HG02938 (cell line): ENCODE data around the gene LYPD6.
"Not testable (repeated sequence)": the region's sequence is repeated elsewhere in the genome, so short reads cannot be mapped to it uniquely, and the experiment has no call there.

ENCODE experiments used
- ATAC-seq: cut with Tn5 transposase; IDR thresholded peaks from one replicate; pipeline ENCODE4 v1.9.1; 2021; ENCODE audit warnings: mild to moderate bottlenecking, moderate library complexity; ENCODE audit not compliant: unreplicated experiment

The LYPD6 gene

GRCh38 chr2:149330127-149331022 lies at the start of gene LYPD6:
TSS of gene LYPD6 (plus strand) at chr2:149330587. CDS start at chr2:149437709, 107,122 bp downstream.
- ATAC-seq = peak; percentile 70

- ATAC-seq = no peak
Observed at GRCh38 chr2:149281441-149281840, 48.9 kb upstream of the LYPD6 start.

GRCh38 chr2:149290662-149291061 lies 39.7 kb upstream of the LYPD6 start:
- no peak for ATAC-seq

- ATAC-seq = no peak
Observed at GRCh38 chr2:149291881-149292280, 38.5 kb upstream of the LYPD6 start.

- no peak for ATAC-seq
Observed at GRCh38 chr2:149296031-149296430, 34.4 kb upstream of the LYPD6 start.

- ATAC-seq = no peak
Observed at GRCh38 chr2:149307014-149307413, 23.4 kb upstream of the LYPD6 start.

- ATAC-seq = no peak
Observed at GRCh38 chr2:149310349-149310748, 20.0 kb upstream of the LYPD6 start.

- ATAC-seq = no peak
Observed at GRCh38 chr2:149312039-149312438, 18.3 kb upstream of the LYPD6 start.

- ATAC-seq = peak; percentile 88
Observed at GRCh38 chr2:149313512-149313972, 16.8 kb upstream of the LYPD6 start.

GRCh38 chr2:149314687-149315086 lies 15.7 kb upstream of the LYPD6 start:
- ATAC-seq = no peak

GRCh38 chr2:149315461-149315860 lies 14.9 kb upstream of the LYPD6 start:
- no peak for ATAC-seq

GRCh38 chr2:149318566-149318965 lies 11.8 kb upstream of the LYPD6 start:
- not testable (repeated sequence) for ATAC-seq

GRCh38 chr2:149320362-149320761 lies 10.0 kb upstream of the LYPD6 start:
- ATAC-seq = no peak

GRCh38 chr2:149329068-149329467 lies 1.3 kb upstream of the LYPD6 start:
- no peak for ATAC-seq

- ATAC-seq = peak; percentile 14
Observed at GRCh38 chr2:149329489-149330126, 779 bp upstream of the LYPD6 start.

GRCh38 chr2:149331023-149331400 lies 625 bp downstream of the LYPD6 start:
- ATAC-seq = no peak

- ATAC-seq = no peak
Observed at GRCh38 chr2:149332364-149332763, 2.0 kb downstream of the LYPD6 start.

- no peak for ATAC-seq
Observed at GRCh38 chr2:149333636-149334035, 3.2 kb downstream of the LYPD6 start.

GRCh38 chr2:149334156-149334555 lies 3.8 kb downstream of the LYPD6 start:
- ATAC-seq = no peak

GRCh38 chr2:149339324-149339723 lies 8.9 kb downstream of the LYPD6 start:
- ATAC-seq = no peak

- no peak for ATAC-seq
Observed at GRCh38 chr2:149342509-149342908, 12.1 kb downstream of the LYPD6 start.

- no peak for ATAC-seq
Observed at GRCh38 chr2:149344105-149344504, 13.7 kb downstream of the LYPD6 start.
